ENCODE data around the gene ZNF366.

The ZNF366 gene

DNA sequence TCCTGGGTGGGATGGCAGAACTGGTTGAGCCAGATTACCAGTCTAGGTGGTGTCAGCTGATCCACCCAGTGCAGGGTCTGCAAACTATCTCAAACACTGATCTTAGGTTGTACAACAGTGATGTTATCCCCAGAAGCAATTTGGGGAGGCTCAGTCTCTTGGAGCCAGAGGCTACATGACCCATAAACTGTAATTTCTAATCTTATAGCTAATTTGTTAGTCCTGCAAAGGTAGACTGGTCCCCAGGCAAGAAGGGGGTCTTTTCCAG lies 5.3 kb upstream of the ZNF366 start:
- Histone ChIP-seq H3K27ac (replicated peaks) (no peak overlapping the region), H3K4me3 (replicated peaks; ENCODE audit: insufficient read depth, low read length) (no peak overlapping the region), H3K27me3 (ENCODE audit: insufficient read depth, poor library complexity, severe bottlenecking) (no peaks in the 10 kb centered on the region)
- no peak for DNase-seq (ENCODE audit: low read depth in 1 of 2, low spot score in 1 of 2)
- TF ChIP-seq, protein P1, sequence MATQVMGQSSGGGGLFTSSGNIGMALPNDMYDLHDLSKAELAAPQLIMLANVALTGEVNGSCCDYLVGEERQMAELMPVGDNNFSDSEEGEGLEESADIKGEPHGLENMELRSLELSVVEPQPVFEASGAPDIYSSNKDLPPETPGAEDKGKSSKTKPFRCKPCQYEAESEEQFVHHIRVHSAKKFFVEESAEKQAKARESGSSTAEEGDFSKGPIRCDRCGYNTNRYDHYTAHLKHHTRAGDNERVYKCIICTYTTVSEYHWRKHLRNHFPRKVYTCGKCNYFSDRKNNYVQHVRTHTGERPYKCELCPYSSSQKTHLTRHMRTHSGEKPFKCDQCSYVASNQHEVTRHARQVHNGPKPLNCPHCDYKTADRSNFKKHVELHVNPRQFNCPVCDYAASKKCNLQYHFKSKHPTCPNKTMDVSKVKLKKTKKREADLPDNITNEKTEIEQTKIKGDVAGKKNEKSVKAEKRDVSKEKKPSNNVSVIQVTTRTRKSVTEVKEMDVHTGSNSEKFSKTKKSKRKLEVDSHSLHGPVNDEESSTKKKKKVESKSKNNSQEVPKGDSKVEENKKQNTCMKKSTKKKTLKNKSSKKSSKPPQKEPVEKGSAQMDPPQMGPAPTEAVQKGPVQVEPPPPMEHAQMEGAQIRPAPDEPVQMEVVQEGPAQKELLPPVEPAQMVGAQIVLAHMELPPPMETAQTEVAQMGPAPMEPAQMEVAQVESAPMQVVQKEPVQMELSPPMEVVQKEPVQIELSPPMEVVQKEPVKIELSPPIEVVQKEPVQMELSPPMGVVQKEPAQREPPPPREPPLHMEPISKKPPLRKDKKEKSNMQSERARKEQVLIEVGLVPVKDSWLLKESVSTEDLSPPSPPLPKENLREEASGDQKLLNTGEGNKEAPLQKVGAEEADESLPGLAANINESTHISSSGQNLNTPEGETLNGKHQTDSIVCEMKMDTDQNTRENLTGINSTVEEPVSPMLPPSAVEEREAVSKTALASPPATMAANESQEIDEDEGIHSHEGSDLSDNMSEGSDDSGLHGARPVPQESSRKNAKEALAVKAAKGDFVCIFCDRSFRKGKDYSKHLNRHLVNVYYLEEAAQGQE (IDR thresholded peaks at IDR 0.05; ENCODE audit: insufficient replicate concordance, low read depth), result no peak
- TF ChIP-seq GABPA (IDR thresholded peaks at IDR 0.05; ENCODE audit: low read depth), result no peak
- no peak for TF ChIP-seq POLR2AphosphoS5 (IDR thresholded peaks at IDR 0.05; ENCODE audit: low read depth)
- no peak for TF ChIP-seq SPI1 (IDR thresholded peaks at IDR 0.05; ENCODE audit: borderline replicate concordance, low read depth)
- TF ChIP-seq, protein P2, sequence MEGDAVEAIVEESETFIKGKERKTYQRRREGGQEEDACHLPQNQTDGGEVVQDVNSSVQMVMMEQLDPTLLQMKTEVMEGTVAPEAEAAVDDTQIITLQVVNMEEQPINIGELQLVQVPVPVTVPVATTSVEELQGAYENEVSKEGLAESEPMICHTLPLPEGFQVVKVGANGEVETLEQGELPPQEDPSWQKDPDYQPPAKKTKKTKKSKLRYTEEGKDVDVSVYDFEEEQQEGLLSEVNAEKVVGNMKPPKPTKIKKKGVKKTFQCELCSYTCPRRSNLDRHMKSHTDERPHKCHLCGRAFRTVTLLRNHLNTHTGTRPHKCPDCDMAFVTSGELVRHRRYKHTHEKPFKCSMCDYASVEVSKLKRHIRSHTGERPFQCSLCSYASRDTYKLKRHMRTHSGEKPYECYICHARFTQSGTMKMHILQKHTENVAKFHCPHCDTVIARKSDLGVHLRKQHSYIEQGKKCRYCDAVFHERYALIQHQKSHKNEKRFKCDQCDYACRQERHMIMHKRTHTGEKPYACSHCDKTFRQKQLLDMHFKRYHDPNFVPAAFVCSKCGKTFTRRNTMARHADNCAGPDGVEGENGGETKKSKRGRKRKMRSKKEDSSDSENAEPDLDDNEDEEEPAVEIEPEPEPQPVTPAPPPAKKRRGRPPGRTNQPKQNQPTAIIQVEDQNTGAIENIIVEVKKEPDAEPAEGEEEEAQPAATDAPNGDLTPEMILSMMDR (IDR thresholded peaks at IDR 0.05; ENCODE audit: insufficient read depth, low read length), result no peak

DNA sequence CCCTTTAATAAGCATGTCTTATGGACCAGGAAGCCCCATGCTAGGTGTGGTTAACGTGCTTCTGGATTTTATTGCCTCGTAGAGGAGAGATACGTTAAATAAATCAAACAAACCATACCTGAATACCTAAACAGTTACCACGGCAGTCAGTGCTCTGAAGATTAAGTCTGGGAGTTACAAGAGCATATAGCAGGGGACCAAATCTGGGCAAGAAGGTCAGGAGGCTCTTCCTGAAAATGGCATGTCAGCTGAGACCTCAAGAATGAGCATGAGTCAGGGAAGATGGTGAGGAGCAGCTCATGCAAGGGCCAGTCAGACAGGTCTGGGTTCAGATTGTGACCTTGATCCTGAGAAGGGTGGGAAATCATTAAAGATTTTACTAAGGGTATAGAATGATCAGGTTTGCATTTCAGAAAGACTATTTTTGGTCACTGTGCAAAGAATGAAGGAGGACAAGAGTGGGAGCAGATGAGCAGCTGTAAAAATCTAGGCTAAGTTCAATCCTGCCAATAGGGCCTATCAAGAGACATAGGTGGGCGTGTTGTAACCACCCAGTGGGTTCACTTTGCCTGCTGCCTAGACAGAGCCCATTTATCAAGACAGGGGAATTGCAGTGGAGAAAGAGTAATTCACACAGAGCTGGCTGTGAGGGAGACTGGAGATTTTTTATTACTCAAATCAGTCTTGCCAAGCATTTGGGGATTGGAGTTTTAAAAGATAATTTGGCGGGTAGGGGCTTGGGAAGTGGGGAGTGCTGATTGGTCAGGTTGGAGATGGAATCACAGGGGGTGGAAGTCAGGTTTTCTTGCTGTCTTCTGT lies 4.8 kb upstream of the ZNF366 start:
- DNase-seq (ENCODE audit: low read depth in 1 of 2, low spot score in 1 of 2), result no peak
- no peak overlapping the region for H3K4me3 ChIP-seq (replicated peaks; ENCODE audit: insufficient read depth, low read length)
- TF ChIP-seq, protein P1 (IDR thresholded peaks at IDR 0.05; ENCODE audit: insufficient replicate concordance, low read depth), result no peak
- no peak for TF ChIP-seq GABPA (IDR thresholded peaks at IDR 0.05; ENCODE audit: low read depth)
- no peak overlapping the region for H3K27ac ChIP-seq (replicated peaks)
- no peaks in the 10 kb centered on the region for H3K27me3 ChIP-seq (ENCODE audit: insufficient read depth, poor library complexity, severe bottlenecking)

DNA sequence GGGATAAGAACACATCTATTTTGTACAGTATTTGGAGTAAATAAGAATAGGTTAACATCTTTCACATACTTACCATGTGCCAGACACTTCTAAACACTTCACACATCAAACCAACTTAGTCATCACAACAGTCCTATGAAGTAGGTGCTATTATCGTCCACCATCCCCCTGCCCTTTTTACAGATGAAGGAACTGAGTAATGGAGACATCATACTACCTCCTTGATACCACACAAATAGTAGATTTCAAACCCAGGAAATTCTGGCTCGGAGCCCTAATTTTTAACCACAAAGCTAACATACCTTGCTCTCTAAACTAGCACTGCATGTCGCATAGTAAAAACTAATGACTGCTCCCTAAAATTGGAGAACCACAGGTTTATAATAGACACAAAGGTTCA lies 4.2 kb upstream of the ZNF366 start:
- Histone ChIP-seq H3K27me3 (ENCODE audit: insufficient read depth, poor library complexity, severe bottlenecking) (no peaks in the 10 kb centered on the region), H3K27ac (replicated peaks) (no peak overlapping the region), H3K4me3 (replicated peaks; ENCODE audit: insufficient read depth, low read length) (no peak overlapping the region)
- no peak for DNase-seq (ENCODE audit: low read depth in 1 of 2, low spot score in 1 of 2)
- TF ChIP-seq POLR2AphosphoS5 (IDR thresholded peaks at IDR 0.05; ENCODE audit: low read depth) (no peak), SPI1 (IDR thresholded peaks at IDR 0.05; ENCODE audit: borderline replicate concordance, low read depth) (no peak), GABPA (IDR thresholded peaks at IDR 0.05; ENCODE audit: low read depth) (no peak)
- TF ChIP-seq, protein P1 (IDR thresholded peaks at IDR 0.05; ENCODE audit: insufficient replicate concordance, low read depth), result no peak
- TF ChIP-seq, protein P2 (IDR thresholded peaks at IDR 0.05; ENCODE audit: insufficient read depth, low read length), result no peak
